Cardiac muscle cell (in vitro differentiated cells and primary cell): ENCODE measurements around the gene F10. TPM values are rescaled to one million over a fixed set of nuclear protein-coding genes. Genes with fewer than 3 reads are reported as not detected.

Experiments used
- DNase-seq, 2 donors: peaks; one replicate each; pipeline versions ENCODE4 v3.0.0 to v3.0.0-alpha.2; 2010 to 2017; ENCODE audit warnings: low read depth in 1 of 2, low spot score in 1 of 2
- H3K27ac ChIP-seq: fragments of 200-600 bp; sonication (generic); 2 replicates; pipeline ENCODE4 v1.5.1; 2016
- H3K27me3 ChIP-seq: fragments of 200-600 bp; sonication (generic); 2 replicates; pipeline ENCODE4 v1.6.0; 2016; ENCODE audit warnings: control low read depth
- H3K36me3 ChIP-seq: fragments of 200-600 bp; sonication (generic); 2 replicates; pipeline ENCODE4 v1.5.1; 2016; ENCODE audit warnings: control low read depth
- H3K4me1 ChIP-seq: fragments of 200-600 bp; sonication (generic); 2 replicates; pipeline ENCODE4 v1.8.1; 2017; ENCODE audit warnings: low read depth, mild to moderate bottlenecking, mixed run types
- H3K4me3 ChIP-seq: fragments of 200-600 bp; sonication (generic); 2 replicates; pipeline ENCODE4 v1.5.1; 2016; ENCODE audit warnings: mild to moderate bottlenecking
- H3K9me3 ChIP-seq: fragments of 200-600 bp; sonication (generic); 2 replicates; pipeline ENCODE4 v1.5.1; 2017; ENCODE audit warnings: low read depth, mild to moderate bottlenecking, control low read depth
- CTCF ChIP-seq: IDR thresholded peaks from 2 replicates; pipeline ENCODE4 v1.5.1; 2012; ENCODE audit warnings: low read depth, mild to moderate bottlenecking, low read length
- polyA plus RNA-seq: library from polyadenylated mRNA; unstranded; fragments of >200 nt; fragmentation: Nextera tagmentation; extraction: Ambion mirVana; gene quantifications from 2 replicates; pipeline ENCODE4 v1.2.1, GENCODE V29; 2016
- total RNA-seq: library from RNA; depleted of rRNA; stranded (reverse); fragments of >200 nt; gene quantifications from 2 replicates; pipeline ENCODE4 v1.2.3, GENCODE V29; 2016

Gene F10
- total and polyA plus RNA-seq, 2 experiments from 2014 or later = 4.0 to 6.6 TPM

- Histone ChIP-seq H3K27me3 (peaks cover 8% of the 10 kb centered on the region), H3K4me1 (no peaks in the 10 kb centered on the region), H3K27ac (no peak overlapping the region), H3K36me3 (no peaks in the 10 kb centered on the region), H3K9me3 (no peaks in the 10 kb centered on the region), H3K4me3 (no peak overlapping the region)
- no peak for DNase-seq
- no peak for TF ChIP-seq CTCF
Observed at GRCh38 chr13:113162783-113163685, 40.4 kb downstream of the F10 start.

GRCh38 chr13:113164492-113164891 is 41.9 kb downstream of the F10 start:
- TF ChIP-seq CTCF = no peak
- H3K4me3 ChIP-seq = no peak overlapping the region
- no peak for DNase-seq
- no peak overlapping the region for H3K27ac ChIP-seq
- peaks cover 8% of the 10 kb centered on the region for H3K27me3 ChIP-seq
- no peaks in the 10 kb centered on the region for H3K36me3 ChIP-seq
- H3K9me3 ChIP-seq = no peaks in the 10 kb centered on the region
- no peaks in the 10 kb centered on the region for H3K4me1 ChIP-seq

- Histone ChIP-seq H3K4me1 (no peaks in the 10 kb centered on the region), H3K27me3 (peaks cover 8% of the 10 kb centered on the region), H3K4me3 (no peak overlapping the region), H3K36me3 (no peaks in the 10 kb centered on the region), H3K9me3 (no peaks in the 10 kb centered on the region), H3K27ac (no peak overlapping the region)
- no peak for DNase-seq
- TF ChIP-seq CTCF = no peak
Observed at GRCh38 chr13:113166266-113166665, 43.7 kb downstream of the F10 start.

GRCh38 chr13:113166681-113167080 is 44.1 kb downstream of the F10 start:
- no peak overlapping the region for H3K27ac ChIP-seq
- TF ChIP-seq CTCF = no peak
- no peaks in the 10 kb centered on the region for H3K9me3 ChIP-seq
- H3K36me3 ChIP-seq = no peaks in the 10 kb centered on the region
- H3K4me1 ChIP-seq = no peaks in the 10 kb centered on the region
- no peak overlapping the region for H3K4me3 ChIP-seq
- H3K27me3 ChIP-seq = peaks cover 8% of the 10 kb centered on the region
- DNase-seq = no peak

- TF ChIP-seq CTCF = no peak
- Histone ChIP-seq H3K4me1 (no peaks in the 10 kb centered on the region), H3K36me3 (no peaks in the 10 kb centered on the region), H3K27me3 (peaks cover 8% of the 10 kb centered on the region), H3K9me3 (no peaks in the 10 kb centered on the region), H3K27ac (no peak overlapping the region), H3K4me3 (no peak overlapping the region)
- no peak for DNase-seq
Observed at GRCh38 chr13:113167155-113167554, 44.6 kb downstream of the F10 start.
